Diencephalon (tissue), 1 donor: ENCODE measurements around the gene SIDT1. TPM values are rescaled to one million over a fixed set of nuclear protein-coding genes. Genes with fewer than 3 reads are reported as not detected.

Source experiments
- small RNA-seq: library from RNA; depleted of rRNA; stranded (forward); fragments of <200 nt; gene quantifications from one replicate; pipeline ENCODE3, GENCODE V24; 2014
- total RNA-seq: library from RNA; depleted of rRNA; stranded (reverse); fragments of >200 nt; gene quantifications from one replicate; pipeline ENCODE4 v1.2.3, GENCODE V29; 2014

The SIDT1 gene
- 19.6 TPM for total RNA-seq

DNA sequence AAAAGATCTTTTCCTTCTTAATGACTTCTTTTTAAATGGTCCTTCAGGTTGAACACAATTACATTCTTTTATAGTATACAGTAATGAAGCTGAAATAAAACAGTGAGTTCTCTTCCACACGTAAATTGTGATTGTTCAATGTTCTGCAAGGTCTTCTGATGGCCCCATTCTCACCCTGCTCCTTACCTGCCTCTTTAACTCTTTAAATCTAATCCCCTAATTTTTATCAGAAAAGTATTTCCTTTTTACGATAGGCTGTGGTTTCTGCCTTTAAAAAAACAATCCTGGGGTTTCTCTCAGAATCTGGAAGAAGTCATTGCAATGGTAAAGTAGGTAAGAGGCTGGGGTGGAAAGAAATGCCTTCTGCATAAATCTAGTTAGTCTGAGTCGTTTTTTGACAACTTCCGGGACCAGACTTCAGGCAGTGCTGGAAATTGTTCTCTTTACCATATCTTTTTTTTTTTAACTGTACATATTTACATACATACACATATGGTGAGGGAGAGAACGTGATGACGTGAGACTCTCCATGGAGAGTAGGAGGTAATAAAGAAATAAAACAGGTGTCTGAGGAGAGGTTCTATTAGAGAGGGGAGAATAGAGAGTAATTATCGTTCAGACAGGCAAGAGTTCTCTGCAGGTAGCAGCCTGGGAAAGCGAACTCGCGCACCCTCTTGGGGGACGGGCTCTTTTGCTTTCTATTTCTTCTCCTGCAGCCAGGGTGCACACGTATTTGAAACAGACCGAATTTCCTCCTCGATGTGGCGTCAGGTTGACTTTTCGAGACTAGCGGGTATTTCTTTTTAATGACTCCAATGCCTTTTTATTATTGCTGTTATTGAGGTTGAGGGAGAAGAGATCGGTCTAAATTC lies at the start of gene SIDT1:
Gene SIDT1, plus strand, starts transcription at position 730 of the 872 bp plus-strand sequence. CDS start 467 bp downstream, outside the sequence.

Small RNAs within 50 kb of the gene (small RNA-seq; reads per million reads assigned to genes)
- 0.31 reads per million, percentile 22 among the genes with 10 or more reads in this experiment for gene MIR4446
- gene RN7SL767P: 0.08 reads per million

Other genes with a start within 250 kb of the SIDT1 start
- 20.3 TPM for gene CFAP44, start 91.1 kb upstream of the SIDT1 start, total RNA-seq
- gene SPICE1, start 17.4 kb upstream of the SIDT1 start, total RNA-seq: 18.0 TPM
- 16.8 TPM for gene USF3, start 164.1 kb downstream of the SIDT1 start, total RNA-seq
- gene NAA50, start 213.7 kb downstream of the SIDT1 start, total RNA-seq: 73.6 TPM
- gene ATP6V1A, start 214.5 kb downstream of the SIDT1 start, total RNA-seq: 284 TPM